T1000 (cell line): ENCODE data around the gene GLTPD2.
A peak's percentile ranks its signal among the peaks of the same experiment; 100 is the strongest.
"Not testable (repeated sequence)": the region's sequence is repeated elsewhere in the genome, so short reads cannot be mapped to it uniquely, and the experiment has no call there.

Source experiments
- DNase-seq: peaks from one replicate; lab custom pipeline; 2025; ENCODE audit warnings: mixed read lengths; lab: John Stamatoyannopoulos, UW

Gene GLTPD2

DNA sequence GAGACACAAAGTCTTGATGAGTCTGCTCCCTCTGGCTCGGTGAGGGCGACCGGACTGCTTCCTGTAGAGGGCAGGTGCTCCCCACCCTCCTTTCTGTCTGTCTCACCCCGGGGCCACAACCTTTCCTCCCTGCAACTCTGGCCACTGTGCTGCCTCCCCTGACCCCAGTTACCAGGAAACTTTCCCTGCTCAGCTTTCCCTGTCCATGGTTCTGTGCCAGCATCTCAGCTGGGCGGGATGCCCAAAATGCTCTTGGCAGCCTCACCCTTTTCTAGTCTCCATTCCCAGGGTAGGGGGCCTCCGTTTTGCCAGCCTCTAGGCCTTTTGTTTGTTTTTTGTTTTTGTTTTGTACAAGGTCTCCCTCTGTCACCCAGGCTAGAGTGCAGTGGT, 19.6 kb downstream of the GLTPD2 start:
- no peak for DNase-seq

DNA sequence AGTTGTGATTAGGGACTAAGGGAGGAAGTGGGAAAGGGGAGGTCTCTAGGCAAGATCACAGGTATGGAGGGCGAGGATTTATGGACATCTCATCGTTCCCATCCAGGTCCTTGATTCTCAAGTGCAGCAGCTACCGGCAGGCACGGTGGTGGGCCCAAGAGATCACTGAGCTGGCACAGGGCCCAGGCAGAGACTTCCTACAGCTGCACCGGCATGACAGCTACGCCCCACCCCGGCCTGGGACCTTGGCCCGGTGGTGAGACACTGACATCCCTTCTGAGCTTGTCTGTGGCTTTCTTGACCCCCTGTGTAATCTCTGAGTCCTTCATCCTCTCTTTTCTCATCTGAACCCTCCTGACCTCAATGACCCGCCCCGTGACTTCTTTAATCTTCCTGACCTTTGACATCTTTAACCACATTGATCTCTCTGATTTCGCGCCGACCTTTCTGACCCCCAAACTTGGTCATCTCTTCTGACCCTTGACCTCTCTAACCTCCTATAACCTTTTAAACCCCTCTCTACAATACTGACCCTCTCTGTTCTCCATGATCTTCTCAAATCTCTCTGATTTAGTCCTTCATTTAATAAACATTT, 22.0 kb downstream of the GLTPD2 start:
- DNase-seq, result no peak

DNA sequence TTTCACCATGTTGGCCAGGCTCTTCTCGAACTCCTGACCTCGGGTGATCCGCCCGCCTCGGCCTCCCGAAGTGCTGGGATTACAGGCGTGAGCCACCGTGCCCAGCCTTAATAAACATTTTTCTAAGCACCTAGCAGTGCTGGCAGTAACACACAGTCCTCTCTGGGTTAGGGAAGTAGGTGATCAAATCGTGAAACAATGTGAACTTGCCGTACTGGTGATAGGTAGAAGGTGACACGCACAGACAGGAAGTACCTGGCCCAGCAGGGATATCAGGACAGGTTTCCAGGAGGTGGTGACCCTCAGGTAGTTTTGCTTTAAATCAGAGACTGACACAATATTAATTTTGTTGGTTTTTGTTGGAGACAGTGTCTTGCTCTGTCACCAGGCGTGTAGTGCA, 22.7 kb downstream of the GLTPD2 start:
- DNase-seq, result no peak

DNA sequence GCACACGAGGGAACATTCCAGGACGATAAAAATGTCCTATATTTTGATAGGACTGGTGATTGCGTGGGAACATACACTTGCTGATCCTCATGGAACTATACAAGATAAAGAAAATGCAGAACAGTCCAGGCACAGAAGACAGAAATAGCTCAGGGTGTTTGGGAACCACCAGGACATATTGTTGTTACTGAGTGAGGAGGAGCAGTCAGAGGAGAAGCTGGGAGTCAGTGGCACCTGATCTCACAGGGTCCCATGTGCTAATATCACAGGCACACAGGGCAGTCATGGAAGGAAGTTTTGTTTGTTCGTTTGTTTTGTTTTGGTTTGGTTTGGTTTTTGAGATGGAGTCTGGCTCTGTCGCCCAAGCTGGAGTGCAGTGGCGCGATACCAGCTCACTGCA, 23.9 kb downstream of the GLTPD2 start:
- no peak for DNase-seq

- DNase-seq, result no peak
These were observed 26.4 kb downstream of the GLTPD2 start for GRCh38 chr17:4815043-4815675.

- DNase-seq, result no peak
These were observed 28.1 kb downstream of the GLTPD2 start for GRCh38 chr17:4816826-4817225.

- no peak for DNase-seq
These were observed 29.5 kb downstream of the GLTPD2 start for GRCh38 chr17:4818276-4818675.

- DNase-seq, result no peak
These were observed 34.1 kb downstream of the GLTPD2 start for GRCh38 chr17:4822835-4823234.

- no peak for DNase-seq
These were observed 34.8 kb downstream of the GLTPD2 start for GRCh38 chr17:4823373-4824089.

DNA sequence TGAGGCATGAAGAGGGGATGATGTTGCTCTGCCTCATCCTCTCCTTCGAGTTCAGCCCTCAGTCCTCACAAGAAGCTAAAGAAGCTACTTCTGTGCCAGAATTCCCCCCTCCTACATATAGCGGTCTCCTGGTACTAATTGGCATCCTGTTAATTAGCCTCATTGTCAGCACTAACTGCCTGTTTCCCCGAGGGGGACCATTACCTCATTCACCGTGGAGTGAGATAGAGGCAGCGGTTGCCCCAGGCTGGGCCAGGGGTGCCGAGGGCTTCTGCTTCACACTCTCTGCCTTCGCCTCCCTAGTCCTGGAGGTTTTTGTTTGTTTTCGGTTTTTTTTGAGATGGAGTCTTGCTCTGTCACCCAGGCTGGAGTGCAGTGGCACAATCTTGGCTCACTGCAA, 38.6 kb downstream of the GLTPD2 start:
- DNase-seq, result no peak

GRCh38 chr17:4832829-4833177, 44.0 kb downstream of the GLTPD2 start:
- DNase-seq, result not testable (repeated sequence)

DNA sequence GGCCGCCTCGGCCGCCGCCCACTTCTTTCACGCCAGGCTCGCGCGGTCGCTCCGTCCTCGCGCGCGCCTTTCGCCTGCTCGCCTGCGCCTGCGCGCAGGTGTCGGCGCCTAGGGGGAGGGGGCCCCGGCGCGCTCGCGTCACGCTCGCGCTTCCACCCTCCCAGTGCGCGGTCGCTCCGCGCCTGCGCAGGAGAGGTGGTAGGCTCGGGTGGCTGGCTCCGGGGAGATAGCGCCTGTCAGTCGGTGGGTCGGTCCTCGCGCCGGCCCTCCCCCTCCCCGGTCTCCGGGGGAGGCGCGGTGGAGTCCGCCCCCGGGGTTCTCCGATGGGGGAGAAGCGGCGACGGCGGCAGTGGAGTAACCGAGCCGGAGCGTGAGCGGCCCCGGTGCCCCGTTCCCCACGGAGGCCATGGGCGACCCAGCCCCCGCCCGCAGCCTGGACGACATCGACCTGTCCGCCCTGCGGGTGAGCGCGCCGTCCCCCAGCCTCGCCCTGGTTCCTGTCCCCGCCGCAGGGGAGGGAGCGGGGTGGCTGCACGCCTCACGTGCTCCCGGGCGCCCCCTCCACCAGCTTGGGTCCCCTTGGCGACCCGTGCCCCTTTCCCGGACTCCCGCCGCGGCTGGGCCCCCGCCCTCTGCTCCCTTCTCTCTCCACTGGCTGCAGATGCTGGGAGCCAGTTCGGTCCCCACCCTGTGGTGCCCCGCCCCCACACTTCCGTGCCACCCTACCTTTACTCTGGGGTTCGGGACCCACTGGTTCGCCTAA, 44.6 kb downstream of the GLTPD2 start, which contains the start of gene MINK1:
Gene MINK1 (plus strand): TSS at position 163 of the 763 bp plus-strand sequence. CDS start 244 bp downstream, at position 407.
- peak; percentile 88 for DNase-seq

DNA sequence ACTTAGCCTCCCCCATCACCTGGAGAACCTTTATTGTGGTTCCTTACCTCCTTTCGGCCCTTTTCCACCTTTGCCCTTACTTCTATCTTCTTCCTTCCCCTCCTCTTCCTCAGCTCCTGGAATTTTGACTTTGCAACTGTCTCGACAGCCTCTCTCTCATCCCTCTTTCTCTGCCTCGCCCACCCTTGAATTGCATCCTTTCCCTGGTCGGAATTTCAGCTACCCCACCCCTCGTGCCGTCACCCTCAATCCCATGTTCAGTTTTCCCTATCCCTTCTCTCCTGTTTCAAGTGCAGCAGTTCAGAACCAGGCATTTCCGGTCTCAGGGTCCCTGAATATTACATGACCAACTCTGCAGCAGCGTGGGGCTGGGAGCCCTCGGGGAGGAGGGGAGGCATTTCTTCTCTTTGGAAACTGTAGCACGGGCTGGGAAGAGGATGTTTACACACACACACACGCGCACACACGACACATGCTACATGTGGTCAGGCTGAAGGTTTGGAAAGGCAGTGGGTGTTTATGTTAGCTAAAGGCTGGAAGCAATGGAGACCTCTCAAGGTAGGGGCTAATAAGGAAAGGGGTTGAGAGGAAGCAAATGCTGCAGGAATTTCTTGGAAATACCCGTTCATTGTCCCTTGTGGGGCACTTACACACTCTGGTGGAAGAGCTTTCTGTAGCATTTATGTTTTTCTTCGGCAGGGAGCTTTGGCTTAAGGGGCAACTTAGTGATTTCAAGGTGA, 45.3 kb downstream of the GLTPD2 start:
- no peak for DNase-seq

- no peak for DNase-seq
These were observed 45.9 kb downstream of the GLTPD2 start for GRCh38 chr17:4834681-4835020.

GRCh38 chr17:4836221-4836620, 47.5 kb downstream of the GLTPD2 start:
- DNase-seq, result no peak

GRCh38 chr17:4837471-4838308, 48.9 kb downstream of the GLTPD2 start:
- DNase-seq, result no peak

DNA sequence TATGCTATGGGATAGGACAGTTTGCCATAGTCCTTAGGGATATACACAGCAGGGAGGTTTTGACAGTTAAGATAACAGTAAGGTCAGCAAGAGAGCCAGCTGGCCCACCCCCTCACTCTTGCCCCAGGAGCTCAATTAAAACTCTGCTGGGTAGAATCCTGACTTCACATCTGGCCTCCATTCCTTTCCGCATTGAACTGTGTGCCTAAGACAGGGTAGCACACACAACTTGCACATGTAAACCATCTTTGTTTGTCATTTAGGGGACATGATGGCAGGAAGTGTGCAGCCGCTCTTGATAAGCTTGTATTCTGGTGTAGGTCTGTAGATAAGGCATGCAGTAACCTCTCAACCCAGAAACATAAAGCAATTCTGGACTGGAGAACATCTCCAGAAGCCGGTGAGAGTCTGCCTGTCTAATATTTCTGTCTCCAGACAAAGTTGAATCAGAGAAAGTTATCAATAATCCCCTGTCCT, 49.6 kb downstream of the GLTPD2 start:
- no peak for DNase-seq

DNA sequence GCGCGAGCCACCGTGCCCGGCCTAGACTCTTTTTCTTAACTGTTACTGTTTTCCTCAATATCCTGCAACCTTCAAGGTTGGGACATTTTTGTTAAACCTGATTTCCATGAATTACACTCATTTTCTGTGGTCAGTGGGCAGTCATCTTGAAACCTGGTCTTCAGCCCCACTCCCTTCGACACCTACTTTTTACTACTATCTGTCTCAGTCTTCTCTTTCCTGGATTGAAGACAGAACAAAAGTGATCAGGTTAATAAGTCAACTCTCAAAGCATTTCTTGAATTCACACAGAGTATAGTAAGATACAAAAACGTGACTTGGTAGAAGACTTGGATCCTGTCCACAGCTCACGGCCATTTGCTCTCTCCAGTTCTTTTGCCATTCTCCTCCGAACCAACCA, 50.5 kb downstream of the GLTPD2 start:
- no peak for DNase-seq
